Glomerular visceral epithelial cell (primary cell): Measurements from ENCODE around the gene GNAT1.

Experiments
- DNase-seq: peaks from one replicate; pipeline ENCODE4 v3.0.0-alpha.2; 2016; ENCODE audit errors: extremely low spot score

Gene GNAT1

DNA sequence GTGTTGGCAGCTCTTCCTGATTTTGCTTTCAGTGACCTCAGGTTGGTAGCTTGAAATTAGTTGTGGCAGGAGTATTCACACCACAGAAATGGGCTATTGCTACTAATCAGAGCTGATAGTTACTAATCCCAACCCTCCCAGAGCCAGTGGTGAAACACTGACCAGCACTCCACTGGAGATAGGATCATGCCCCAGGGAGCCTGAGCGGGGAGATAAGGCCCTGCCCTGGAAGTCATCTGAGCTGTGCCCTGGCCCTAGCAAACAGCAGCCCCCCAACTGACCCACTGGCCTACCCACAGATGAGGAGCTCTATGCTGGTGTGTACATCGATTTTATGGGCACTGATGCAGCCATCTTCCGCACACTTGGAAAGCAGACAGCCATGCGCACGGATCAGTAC is 9.4 kb upstream of the GNAT1 start:
- no peak for DNase-seq

DNA sequence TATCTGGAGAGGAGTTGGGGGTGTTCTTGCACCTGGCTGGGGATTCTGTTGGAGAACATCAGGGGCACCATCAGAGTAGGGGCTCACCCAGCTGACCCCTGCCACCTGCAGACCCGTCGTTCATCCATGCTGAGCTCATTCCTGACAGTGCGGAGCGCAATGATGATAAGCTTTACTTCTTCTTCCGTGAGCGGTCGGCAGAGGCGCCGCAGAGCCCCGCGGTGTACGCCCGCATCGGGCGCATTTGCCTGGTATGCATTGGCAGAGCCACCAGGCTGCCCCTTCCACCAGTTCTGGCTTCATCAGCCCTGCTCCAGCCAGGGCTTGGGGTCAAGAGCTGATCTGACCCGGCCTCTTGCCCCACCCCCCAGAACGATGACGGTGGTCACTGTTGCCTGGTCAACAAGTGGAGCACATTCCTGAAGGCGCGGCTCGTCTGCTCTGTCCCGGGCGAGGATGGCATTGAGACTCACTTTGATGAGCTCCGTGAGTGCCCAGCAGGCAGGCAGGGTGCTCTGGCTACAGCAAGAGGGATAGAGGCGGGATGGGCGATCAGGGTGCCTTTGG is 8.8 kb upstream of the GNAT1 start:
- no peak for DNase-seq

DNA sequence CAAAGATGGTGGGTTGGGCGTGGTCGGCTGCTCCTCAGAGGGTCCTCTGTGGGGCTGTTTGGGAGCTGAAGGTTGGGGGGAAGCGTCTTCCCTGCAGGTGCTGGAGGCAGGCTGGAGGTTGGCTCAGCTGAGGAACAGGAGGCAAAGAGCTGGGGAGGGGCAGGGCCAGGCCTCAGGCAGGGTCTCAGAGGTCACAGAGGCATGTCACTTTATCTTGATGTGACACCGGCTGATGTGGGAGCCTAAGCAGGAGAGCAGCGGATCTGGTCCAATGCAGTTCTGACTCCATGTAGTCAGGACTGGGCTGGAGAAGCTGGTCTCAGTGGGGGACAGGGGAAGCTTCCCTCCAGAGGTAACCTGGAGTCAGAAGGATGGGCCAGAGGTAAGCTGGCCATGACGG is 7.7 kb upstream of the GNAT1 start:
- DNase-seq = no peak

- no peak for DNase-seq
Observed at GRCh38 chr3:50184242-50184978, 7.0 kb upstream of the GNAT1 start.

GRCh38 chr3:50185230-50185629 is 6.2 kb upstream of the GNAT1 start:
- DNase-seq = no peak

DNA sequence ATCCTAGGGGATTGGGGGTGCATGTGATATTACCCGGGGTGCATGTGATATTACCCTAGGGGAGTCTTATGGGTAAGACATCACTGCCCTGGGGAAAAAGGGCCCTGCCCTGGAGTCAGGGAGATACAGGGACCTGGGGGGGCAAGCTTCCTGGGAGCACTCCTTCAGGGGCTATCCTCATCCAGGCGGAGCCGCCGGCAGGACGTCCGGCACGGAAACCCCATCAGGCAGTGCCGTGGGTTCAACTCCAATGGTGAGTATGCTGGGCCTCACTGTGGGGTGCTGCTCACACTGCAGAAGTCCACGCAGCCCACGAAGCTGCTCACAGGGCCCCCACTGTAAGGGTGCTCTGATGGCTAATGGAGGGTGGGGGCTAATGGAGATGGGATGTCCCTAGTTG is 5.3 kb upstream of the GNAT1 start:
- DNase-seq = no peak

GRCh38 chr3:50187750-50188149 is 3.7 kb upstream of the GNAT1 start:
- no peak for DNase-seq

- peak; percentile 79 for DNase-seq
Observed at GRCh38 chr3:50189274-50189673, 2.1 kb upstream of the GNAT1 start.

- DNase-seq = no peak
Observed at GRCh38 chr3:50189989-50190388, 1.4 kb upstream of the GNAT1 start.

DNA sequence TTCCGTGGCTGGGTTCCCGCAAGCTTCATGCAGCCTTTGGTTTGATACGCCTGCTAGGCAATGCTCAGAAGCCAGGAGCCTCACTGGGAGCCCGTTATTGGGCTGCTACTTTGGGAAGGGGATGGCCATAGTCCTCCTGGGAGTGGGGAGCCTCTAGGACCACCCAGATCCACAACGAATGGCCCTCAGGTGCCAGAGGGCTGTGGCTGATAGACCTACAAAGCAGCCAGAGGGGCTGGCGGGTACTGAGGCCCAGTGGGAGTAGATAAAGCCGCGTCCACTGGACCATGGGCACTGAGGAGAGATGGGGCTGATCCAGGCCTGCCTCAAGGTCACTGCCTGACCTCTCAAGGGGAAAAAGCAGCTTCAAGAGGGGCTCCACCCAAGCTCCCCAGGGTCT is 714 bp downstream of the GNAT1 start:
- DNase-seq = no peak

- peak; percentile 63 for DNase-seq
Observed at GRCh38 chr3:50192689-50193141, 1.3 kb downstream of the GNAT1 start.

GRCh38 chr3:50193286-50193685 is 1.9 kb downstream of the GNAT1 start:
- no peak for DNase-seq

- no peak for DNase-seq
Observed at GRCh38 chr3:50193746-50194127, 2.3 kb downstream of the GNAT1 start.

DNA sequence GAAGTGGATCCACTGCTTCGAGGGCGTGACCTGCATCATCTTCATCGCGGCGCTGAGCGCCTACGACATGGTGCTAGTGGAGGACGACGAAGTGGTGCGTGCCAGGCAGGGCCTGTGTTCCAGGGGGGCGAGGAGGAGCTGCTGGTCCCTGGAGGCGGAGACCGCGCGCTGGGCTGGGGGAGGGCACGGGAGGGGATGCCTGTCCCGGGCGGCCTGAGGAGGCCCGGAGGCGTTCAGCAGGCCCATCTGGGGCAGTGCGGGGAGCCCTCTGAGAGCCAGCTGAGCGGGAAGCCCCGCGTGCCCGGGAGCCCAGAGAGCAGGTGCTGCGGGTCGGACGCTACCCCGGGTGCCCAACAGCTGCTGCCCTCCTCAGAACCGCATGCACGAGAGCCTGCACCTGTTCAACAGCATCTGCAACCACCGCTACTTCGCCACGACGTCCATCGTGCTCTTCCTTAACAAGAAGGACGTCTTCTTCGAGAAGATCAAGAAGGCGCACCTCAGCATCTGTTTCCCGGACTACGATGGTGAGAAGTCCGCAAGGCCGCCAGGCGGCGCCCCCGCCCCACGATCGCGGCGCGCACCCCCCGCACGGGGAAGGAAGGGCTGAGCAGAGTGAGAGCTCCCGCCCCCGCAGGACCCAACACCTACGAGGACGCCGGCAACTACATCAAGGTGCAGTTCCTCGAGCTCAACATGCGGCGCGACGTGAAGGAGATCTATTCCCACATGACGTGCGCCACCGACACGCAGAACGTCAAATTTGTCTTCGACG is 2.9 kb downstream of the GNAT1 start:
- peak; percentile 66 for DNase-seq

- DNase-seq = no peak
Observed at GRCh38 chr3:50194903-50195500, 3.6 kb downstream of the GNAT1 start.

- DNase-seq = no peak
Observed at GRCh38 chr3:50195501-50196252, 4.3 kb downstream of the GNAT1 start.

- DNase-seq = no peak
Observed at GRCh38 chr3:50196253-50196801, 4.9 kb downstream of the GNAT1 start.

- no peak for DNase-seq
Observed at GRCh38 chr3:50201573-50202315, 10.3 kb downstream of the GNAT1 start.

DNA sequence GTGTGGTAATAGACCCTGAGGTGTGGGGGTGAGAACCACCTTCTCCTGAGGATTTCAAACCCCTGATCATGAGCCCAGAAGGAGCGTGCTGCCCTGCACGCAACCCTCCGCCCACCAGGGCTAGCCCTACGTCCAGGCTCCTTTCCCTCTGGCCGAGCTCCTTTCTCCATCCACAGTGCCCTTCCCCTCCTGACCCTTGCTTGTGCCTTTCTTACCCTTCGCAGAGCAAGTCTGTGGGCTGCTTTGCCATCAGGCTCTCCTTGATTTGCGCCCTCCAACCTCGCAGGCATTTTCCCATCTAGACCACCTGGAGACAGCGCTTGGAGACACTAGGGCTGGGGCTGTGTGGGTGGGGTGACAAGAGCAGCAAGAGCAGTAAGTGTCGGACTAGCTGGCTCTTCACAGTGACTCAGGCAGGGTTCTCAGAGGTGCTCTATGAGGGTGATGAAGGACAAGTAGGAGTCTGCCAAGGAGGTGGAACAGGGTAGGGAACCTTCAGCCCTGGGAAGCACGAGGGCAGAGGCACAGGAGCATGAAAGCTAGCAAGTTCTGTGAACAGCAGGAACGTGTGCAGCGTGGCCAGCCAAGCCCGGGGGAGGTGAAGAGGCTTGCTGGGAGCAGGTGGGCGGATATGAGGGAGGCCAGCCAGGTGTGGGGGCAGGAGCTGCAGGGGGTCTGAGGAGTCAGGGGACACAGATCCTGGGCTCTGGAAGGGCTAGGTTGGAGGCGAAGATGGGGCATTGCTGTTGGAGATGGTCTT is 11.1 kb downstream of the GNAT1 start:
- no peak for DNase-seq
